Thyroid gland (tissue), 4 donors: ENCODE results near the gene ERGIC3.

Source experiments
- POLR2A ChIP-seq, 2 donors: fragments of 450-650 bp; IDR thresholded peaks; one replicate each; pipeline ENCODE4 v1.6.1; 2017; ENCODE audit warnings: antibody characterized with exemption in 2 of 2, mild to moderate bottlenecking in 2 of 2, moderate library complexity in 1 of 2
- TF ChIP-seq, protein P1 (sequence below), 6 experiments: fragments of 200-600 bp in 3 of 6; fragments of 450-650 bp in 3 of 6; sonication (generic) in 3 of 6; IDR thresholded peaks; one replicate each; pipeline ENCODE4 v1.5.1; 2016 to 2019; ENCODE audit warnings: antibody characterized with exemption in 6 of 6, mild to moderate bottlenecking in 2 of 6, inconsistent platforms in 1 of 6, moderate library complexity in 1 of 6

GRCh38 chr20:35504751-35505150 is 37.1 kb upstream of the ERGIC3 start:
- TF ChIP-seq, protein P1, sequence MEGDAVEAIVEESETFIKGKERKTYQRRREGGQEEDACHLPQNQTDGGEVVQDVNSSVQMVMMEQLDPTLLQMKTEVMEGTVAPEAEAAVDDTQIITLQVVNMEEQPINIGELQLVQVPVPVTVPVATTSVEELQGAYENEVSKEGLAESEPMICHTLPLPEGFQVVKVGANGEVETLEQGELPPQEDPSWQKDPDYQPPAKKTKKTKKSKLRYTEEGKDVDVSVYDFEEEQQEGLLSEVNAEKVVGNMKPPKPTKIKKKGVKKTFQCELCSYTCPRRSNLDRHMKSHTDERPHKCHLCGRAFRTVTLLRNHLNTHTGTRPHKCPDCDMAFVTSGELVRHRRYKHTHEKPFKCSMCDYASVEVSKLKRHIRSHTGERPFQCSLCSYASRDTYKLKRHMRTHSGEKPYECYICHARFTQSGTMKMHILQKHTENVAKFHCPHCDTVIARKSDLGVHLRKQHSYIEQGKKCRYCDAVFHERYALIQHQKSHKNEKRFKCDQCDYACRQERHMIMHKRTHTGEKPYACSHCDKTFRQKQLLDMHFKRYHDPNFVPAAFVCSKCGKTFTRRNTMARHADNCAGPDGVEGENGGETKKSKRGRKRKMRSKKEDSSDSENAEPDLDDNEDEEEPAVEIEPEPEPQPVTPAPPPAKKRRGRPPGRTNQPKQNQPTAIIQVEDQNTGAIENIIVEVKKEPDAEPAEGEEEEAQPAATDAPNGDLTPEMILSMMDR (IDR thresholded peaks at IDR 0.05) = no peak
- no peak for TF ChIP-seq POLR2A (IDR thresholded peaks at IDR 0.05)
